ENCODE measurements around the gene ASIC2.

ASIC2 gene

GRCh38 chr17:33118391-33119075, 174.6 kb downstream of the ASIC2 start:
- H3K79me2 ChIP-seq (ENCODE audit: control insufficient read depth, low read length): no peaks in the 10 kb centered on the region
- no peaks in the 10 kb centered on the region for H3F3A ChIP-seq (ENCODE audit: control insufficient read depth, insufficient read depth)
- no peak overlapping the region for H3K27ac ChIP-seq (ENCODE audit: low read depth, low read length)
- H3K27me3 ChIP-seq (ENCODE audit: control insufficient read depth, low read length): no peaks in the 10 kb centered on the region
- no peaks in the 10 kb centered on the region for H3K9me3 ChIP-seq (ENCODE audit: control insufficient read depth, insufficient read depth, low read length)
- no peak overlapping the region for H3K4me3 ChIP-seq (ENCODE audit: low read length)
- no peaks in the 10 kb centered on the region for H3K9me2 ChIP-seq (replicated peaks; ENCODE audit: control insufficient read depth, low read length)
- H3K4me2 ChIP-seq (ENCODE audit: low read length): no peak overlapping the region
- no peak for TF ChIP-seq EZH2phosphoT487 (IDR thresholded peaks at IDR 0.05; ENCODE audit: borderline replicate concordance, low read length)
- TF ChIP-seq, protein P1, sequence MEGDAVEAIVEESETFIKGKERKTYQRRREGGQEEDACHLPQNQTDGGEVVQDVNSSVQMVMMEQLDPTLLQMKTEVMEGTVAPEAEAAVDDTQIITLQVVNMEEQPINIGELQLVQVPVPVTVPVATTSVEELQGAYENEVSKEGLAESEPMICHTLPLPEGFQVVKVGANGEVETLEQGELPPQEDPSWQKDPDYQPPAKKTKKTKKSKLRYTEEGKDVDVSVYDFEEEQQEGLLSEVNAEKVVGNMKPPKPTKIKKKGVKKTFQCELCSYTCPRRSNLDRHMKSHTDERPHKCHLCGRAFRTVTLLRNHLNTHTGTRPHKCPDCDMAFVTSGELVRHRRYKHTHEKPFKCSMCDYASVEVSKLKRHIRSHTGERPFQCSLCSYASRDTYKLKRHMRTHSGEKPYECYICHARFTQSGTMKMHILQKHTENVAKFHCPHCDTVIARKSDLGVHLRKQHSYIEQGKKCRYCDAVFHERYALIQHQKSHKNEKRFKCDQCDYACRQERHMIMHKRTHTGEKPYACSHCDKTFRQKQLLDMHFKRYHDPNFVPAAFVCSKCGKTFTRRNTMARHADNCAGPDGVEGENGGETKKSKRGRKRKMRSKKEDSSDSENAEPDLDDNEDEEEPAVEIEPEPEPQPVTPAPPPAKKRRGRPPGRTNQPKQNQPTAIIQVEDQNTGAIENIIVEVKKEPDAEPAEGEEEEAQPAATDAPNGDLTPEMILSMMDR (IDR thresholded peaks at IDR 0.05; ENCODE audit: low read depth, low read length, poor library complexity, severe bottlenecking): no peak
- H3K36me3 ChIP-seq (ENCODE audit: control insufficient read depth, low read length): no peaks in the 10 kb centered on the region
- no peaks in the 10 kb centered on the region for H4K20me1 ChIP-seq (ENCODE audit: control insufficient read depth, insufficient read depth, low read depth, low read length)
- no peaks in the 10 kb centered on the region for H3K4me1 ChIP-seq (ENCODE audit: control insufficient read depth, low read length)

DNA sequence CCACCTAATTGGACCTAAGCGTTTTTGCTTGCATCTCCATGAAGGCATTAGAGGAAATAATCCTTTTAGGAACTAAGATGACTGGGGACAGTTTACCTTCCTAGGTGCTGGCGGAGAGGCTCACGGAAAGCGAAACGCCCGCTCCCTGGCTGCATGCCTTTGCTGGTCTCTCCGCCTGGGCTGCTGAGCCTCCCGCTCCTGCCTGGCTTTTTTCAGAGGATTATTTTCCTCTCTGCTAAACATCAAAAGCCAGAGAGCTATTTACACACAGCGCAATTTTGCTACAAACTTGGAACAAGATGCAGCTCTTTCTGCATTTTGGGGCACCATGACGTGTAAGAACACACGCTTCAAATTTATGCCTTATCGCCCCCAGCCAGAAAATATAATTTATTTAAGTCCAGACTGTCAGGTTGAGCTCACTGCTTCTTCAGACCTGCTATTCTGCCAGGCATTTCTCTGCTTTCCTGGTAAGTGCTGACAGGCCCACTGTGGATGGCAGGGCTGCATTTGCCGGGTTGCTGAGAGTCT, 177.0 kb downstream of the ASIC2 start:
- Histone ChIP-seq H3K9me2 (replicated peaks; ENCODE audit: control insufficient read depth, low read length) (no peaks in the 10 kb centered on the region), H4K20me1 (ENCODE audit: control insufficient read depth, insufficient read depth, low read depth, low read length) (no peaks in the 10 kb centered on the region), H3K9me3 (ENCODE audit: control insufficient read depth, insufficient read depth, low read length) (no peaks in the 10 kb centered on the region), H3F3A (ENCODE audit: control insufficient read depth, insufficient read depth) (no peaks in the 10 kb centered on the region), H3K4me3 (ENCODE audit: low read length) (no peak overlapping the region), H3K27ac (ENCODE audit: low read depth, low read length) (no peak overlapping the region), H3K4me1 (ENCODE audit: control insufficient read depth, low read length) (no peaks in the 10 kb centered on the region), H3K27me3 (ENCODE audit: control insufficient read depth, low read length) (no peaks in the 10 kb centered on the region), H3K4me2 (ENCODE audit: low read length) (no peak overlapping the region), H3K36me3 (ENCODE audit: control insufficient read depth, low read length) (no peaks in the 10 kb centered on the region), H3K79me2 (ENCODE audit: control insufficient read depth, low read length) (no peaks in the 10 kb centered on the region)
- no peak for TF ChIP-seq EZH2phosphoT487 (IDR thresholded peaks at IDR 0.05; ENCODE audit: borderline replicate concordance, low read length)
- TF ChIP-seq, protein P1 (IDR thresholded peaks at IDR 0.05; ENCODE audit: low read depth, low read length, poor library complexity, severe bottlenecking): no peak

DNA sequence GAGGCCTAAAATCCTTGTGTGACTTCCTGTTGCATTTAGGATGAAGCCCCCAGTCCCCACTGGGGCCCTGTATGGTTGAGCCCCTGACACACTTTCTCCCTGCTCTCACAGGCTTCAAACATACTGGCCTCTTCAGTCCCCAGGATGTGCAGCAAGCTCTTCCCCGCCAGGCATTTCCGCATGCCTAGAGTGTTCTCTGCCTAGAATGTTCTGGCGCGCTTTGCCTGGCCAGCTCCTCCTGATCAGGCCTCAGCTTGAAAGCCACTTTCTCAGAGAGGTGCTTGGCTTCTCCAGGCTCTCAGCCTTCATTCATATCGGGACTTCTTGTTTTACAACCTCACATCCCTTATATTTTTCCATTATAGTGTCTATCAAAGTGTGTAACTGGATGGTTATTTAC, 177.7 kb downstream of the ASIC2 start:
- H3F3A ChIP-seq (ENCODE audit: control insufficient read depth, insufficient read depth): no peaks in the 10 kb centered on the region
- no peak overlapping the region for H3K27ac ChIP-seq (ENCODE audit: low read depth, low read length)
- H3K36me3 ChIP-seq (ENCODE audit: control insufficient read depth, low read length): no peaks in the 10 kb centered on the region
- TF ChIP-seq, protein P1 (IDR thresholded peaks at IDR 0.05; ENCODE audit: low read depth, low read length, poor library complexity, severe bottlenecking): no peak
- TF ChIP-seq EZH2phosphoT487 (IDR thresholded peaks at IDR 0.05; ENCODE audit: borderline replicate concordance, low read length): no peak
- no peaks in the 10 kb centered on the region for H4K20me1 ChIP-seq (ENCODE audit: control insufficient read depth, insufficient read depth, low read depth, low read length)
- no peaks in the 10 kb centered on the region for H3K9me2 ChIP-seq (replicated peaks; ENCODE audit: control insufficient read depth, low read length)
- no peaks in the 10 kb centered on the region for H3K79me2 ChIP-seq (ENCODE audit: control insufficient read depth, low read length)
- H3K27me3 ChIP-seq (ENCODE audit: control insufficient read depth, low read length): no peaks in the 10 kb centered on the region
- no peak overlapping the region for H3K4me3 ChIP-seq (ENCODE audit: low read length)
- no peaks in the 10 kb centered on the region for H3K9me3 ChIP-seq (ENCODE audit: control insufficient read depth, insufficient read depth, low read length)
- H3K4me1 ChIP-seq (ENCODE audit: control insufficient read depth, low read length): no peaks in the 10 kb centered on the region
- no peak overlapping the region for H3K4me2 ChIP-seq (ENCODE audit: low read length)
